ENCODE data around the gene CFAP92.

Gene CFAP92

GRCh38 chr3:128988286-128988685 lies 5.6 kb downstream of the CFAP92 start:
- TF ChIP-seq CTCF (IDR thresholded peaks at IDR 0.05) = no peak

- TF ChIP-seq CTCF (IDR thresholded peaks at IDR 0.05) = no peak
Measured at GRCh38 chr3:128987302-128988100, 6.4 kb downstream of the CFAP92 start.

GRCh38 chr3:128984596-128984995 lies 9.3 kb downstream of the CFAP92 start:
- TF ChIP-seq CTCF (IDR thresholded peaks at IDR 0.05) = no peak

GRCh38 chr3:128983293-128984069 lies 10.4 kb downstream of the CFAP92 start:
- no peak for TF ChIP-seq CTCF (IDR thresholded peaks at IDR 0.05)

- no peak for TF ChIP-seq CTCF (IDR thresholded peaks at IDR 0.05)
Measured at GRCh38 chr3:128975276-128975675, 18.6 kb downstream of the CFAP92 start.

- TF ChIP-seq CTCF (IDR thresholded peaks at IDR 0.05) = no peak
Measured at GRCh38 chr3:128973988-128974564, 19.8 kb downstream of the CFAP92 start.

- no peak for TF ChIP-seq CTCF (IDR thresholded peaks at IDR 0.05)
Measured at GRCh38 chr3:128971421-128972100, 22.3 kb downstream of the CFAP92 start.
